ENCODE measurements around the gene HDDC3.

HDDC3 gene

DNA sequence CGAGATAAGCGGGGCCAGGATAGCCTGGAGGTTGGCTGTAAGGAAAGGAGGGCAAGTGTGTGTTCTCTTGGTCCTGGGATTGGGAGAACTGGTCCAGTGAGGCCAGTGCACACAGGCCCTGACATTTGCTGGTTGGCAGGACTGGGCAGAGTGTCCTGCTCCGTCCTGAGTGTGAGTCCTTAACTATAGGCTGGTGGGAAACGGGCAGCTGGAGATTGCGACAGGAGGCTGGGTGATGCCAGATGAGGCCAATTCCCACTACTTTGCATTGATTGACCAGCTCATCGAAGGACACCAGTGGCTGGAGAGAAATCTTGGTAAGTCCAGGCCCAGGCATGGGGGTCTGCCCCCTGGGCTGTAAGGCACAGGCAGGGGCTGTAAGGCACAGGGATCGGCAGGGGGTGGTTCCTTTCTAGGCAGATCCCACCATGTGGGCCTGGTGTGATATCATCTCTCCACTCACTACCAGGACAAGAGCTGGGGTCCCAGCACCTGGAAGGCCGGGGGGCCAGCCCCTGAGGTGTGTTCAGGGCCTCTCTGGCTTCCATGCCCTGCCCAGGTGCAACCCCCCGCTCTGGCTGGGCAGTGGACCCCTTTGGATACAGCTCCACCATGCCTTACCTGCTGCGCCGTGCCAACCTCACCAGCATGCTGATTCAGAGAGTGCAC, 26.0 kb downstream of the HDDC3 start:
- in situ Hi-C loops (cut with MboI; ENCODE audit: low sequenced_read_pairs, unreplicated experiment): no loop called here
- TF ChIP-seq, protein P1, sequence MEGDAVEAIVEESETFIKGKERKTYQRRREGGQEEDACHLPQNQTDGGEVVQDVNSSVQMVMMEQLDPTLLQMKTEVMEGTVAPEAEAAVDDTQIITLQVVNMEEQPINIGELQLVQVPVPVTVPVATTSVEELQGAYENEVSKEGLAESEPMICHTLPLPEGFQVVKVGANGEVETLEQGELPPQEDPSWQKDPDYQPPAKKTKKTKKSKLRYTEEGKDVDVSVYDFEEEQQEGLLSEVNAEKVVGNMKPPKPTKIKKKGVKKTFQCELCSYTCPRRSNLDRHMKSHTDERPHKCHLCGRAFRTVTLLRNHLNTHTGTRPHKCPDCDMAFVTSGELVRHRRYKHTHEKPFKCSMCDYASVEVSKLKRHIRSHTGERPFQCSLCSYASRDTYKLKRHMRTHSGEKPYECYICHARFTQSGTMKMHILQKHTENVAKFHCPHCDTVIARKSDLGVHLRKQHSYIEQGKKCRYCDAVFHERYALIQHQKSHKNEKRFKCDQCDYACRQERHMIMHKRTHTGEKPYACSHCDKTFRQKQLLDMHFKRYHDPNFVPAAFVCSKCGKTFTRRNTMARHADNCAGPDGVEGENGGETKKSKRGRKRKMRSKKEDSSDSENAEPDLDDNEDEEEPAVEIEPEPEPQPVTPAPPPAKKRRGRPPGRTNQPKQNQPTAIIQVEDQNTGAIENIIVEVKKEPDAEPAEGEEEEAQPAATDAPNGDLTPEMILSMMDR (IDR thresholded peaks at IDR 0.05; ENCODE audit: borderline replicate concordance, control extremely low read depth, extremely low read depth, insufficient read depth, missing control alignments): no peak
- no peak for DNase-seq (ENCODE audit: low spot score)

DNA sequence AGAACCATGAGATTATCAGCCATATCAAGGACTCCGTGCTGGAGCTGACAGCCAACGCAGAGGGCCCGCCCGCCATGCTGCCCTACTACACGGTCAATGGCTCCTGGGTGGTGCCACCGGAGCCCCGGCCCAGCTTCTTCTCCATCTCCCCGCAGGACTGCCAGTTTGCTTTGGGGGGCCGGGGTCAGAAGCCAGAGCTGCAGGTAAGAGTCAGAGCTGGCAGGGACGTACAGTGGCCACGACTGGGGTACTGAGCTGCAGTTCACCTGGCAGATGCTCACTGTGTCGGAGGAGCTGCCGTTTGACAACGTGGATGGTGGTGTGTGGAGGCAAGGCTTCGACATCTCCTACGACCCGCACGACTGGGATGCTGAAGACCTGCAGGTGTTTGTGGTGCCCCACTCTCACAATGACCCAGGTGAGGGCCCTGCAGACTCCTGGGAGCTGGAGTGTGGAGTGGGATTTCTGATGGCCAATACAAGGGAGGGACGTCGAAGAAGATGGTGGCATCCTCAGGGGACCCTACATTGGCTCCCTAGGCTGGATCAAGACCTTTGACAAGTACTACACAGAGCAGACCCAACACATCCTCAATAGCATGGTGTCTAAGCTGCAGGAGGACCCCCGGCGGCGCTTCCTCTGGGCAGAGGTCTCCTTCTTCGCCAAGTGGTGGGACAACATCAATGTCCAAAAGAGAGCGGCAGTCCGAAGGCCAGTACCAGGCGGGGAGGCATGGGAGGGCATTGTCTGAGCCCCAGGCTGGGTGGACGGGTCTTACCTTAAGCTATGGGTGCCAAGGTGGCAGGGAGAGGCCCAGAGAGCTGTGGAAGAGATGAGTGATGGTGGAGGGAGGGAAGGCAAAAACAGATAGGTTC, 26.8 kb downstream of the HDDC3 start:
- in situ Hi-C loops (cut with MboI; ENCODE audit: low sequenced_read_pairs, unreplicated experiment): no loop called here
- TF ChIP-seq, protein P1 (IDR thresholded peaks at IDR 0.05; ENCODE audit: borderline replicate concordance, control extremely low read depth, extremely low read depth, insufficient read depth, missing control alignments): no peak
- no peak for DNase-seq (ENCODE audit: low spot score)

GRCh38 chr15:90904746-90905145, 27.6 kb downstream of the HDDC3 start:
- DNase-seq (ENCODE audit: low spot score): no peak
- in situ Hi-C loops (cut with MboI; ENCODE audit: low sequenced_read_pairs, unreplicated experiment): no loop called here
- TF ChIP-seq, protein P1 (IDR thresholded peaks at IDR 0.05; ENCODE audit: borderline replicate concordance, control extremely low read depth, extremely low read depth, insufficient read depth, missing control alignments): no peak

- no peak for DNase-seq (ENCODE audit: low spot score)
- TF ChIP-seq, protein P1 (IDR thresholded peaks at IDR 0.05; ENCODE audit: borderline replicate concordance, control extremely low read depth, extremely low read depth, insufficient read depth, missing control alignments): no peak
- in situ Hi-C loops (cut with MboI; ENCODE audit: low sequenced_read_pairs, unreplicated experiment): no loop called here
Measured at GRCh38 chr15:90903733-90904536, 28.4 kb downstream of the HDDC3 start.

- in situ Hi-C loops (cut with MboI; ENCODE audit: low sequenced_read_pairs, unreplicated experiment): no loop called here
- peak; percentile 92 for DNase-seq (ENCODE audit: low spot score)
- TF ChIP-seq, protein P1 (IDR thresholded peaks at IDR 0.05; ENCODE audit: borderline replicate concordance, control extremely low read depth, extremely low read depth, insufficient read depth, missing control alignments): no peak
Measured at GRCh38 chr15:90902840-90903732, 29.3 kb downstream of the HDDC3 start, which contains the start of gene MAN2A2. Gene MAN2A2, plus strand, starts transcription at chr15:90903302. Its CDS starts 906 bp downstream, at chr15:90904208.
